Psoas muscle (tissue), 8 donors: ENCODE measurements around the gene MAPKAPK3. TPM values are rescaled to one million over a fixed set of nuclear protein-coding genes. Genes with fewer than 3 reads are reported as not detected.
A peak's percentile ranks its signal among the peaks of the same experiment; 100 is the strongest.

Experiments used
- ATAC-seq, 4 donors: fragments of 200-7000 bp; cut with Tn5 transposase; one replicate each; pipeline ENCODE4 v1.9.1; 2020; ENCODE audit warnings: moderate library complexity in 3 of 4, mild to moderate bottlenecking in 2 of 4
- DNase-seq, 2 donors: peaks; one replicate each; pipeline ENCODE4 v3.0.0-alpha.2; 2020
- H3K27ac ChIP-seq: fragments of 200-600 bp; one replicate; pipeline ENCODE4 v1.8.0; 2022
- H3K27me3 ChIP-seq, 3 donors: fragments of 200-600 bp in 1 of 3; one replicate each; pipeline versions ENCODE4 v1.6.1 to v1.8.0; 2013 to 2022; ENCODE audit warnings: low read length in 2 of 3, mild to moderate bottlenecking in 2 of 3, moderate library complexity in 1 of 3; ENCODE audit not compliant: insufficient read depth in 3 of 3
- H3K36me3 ChIP-seq, 2 donors: fragments of 200-600 bp in 1 of 2; one replicate each; pipeline versions ENCODE4 v1.6.1 to v1.8.0; 2013 to 2022; ENCODE audit warnings: low read depth in 1 of 2, mild to moderate bottlenecking in 1 of 2, moderate library complexity in 1 of 2; ENCODE audit not compliant: insufficient read depth in 1 of 2
- H3K4me1 ChIP-seq: fragments of 200-600 bp; one replicate; pipeline ENCODE4 v1.8.0; 2022
- H3K4me3 ChIP-seq: fragments of 200-600 bp; one replicate; pipeline ENCODE4 v1.8.0; 2022; ENCODE audit warnings: mild to moderate bottlenecking
- H3K9me3 ChIP-seq: fragments of 200-600 bp; one replicate; pipeline ENCODE4 v1.8.0; 2022
- CTCF ChIP-seq: fragments of 200-600 bp; IDR thresholded peaks from one replicate; pipeline ENCODE4 v1.8.0; 2022; ENCODE audit warnings: antibody characterized with exemption
- WGBS, 3 donors: extraction: QIAGEN DNeasy Blood & Tissue Kit; methylation state at CpG; one replicate each; pipeline versions ENCODE4 v1.1.6 to v1.1.7; 2013; 5-methylcytosine and 5-hydroxymethylcytosine counted together
- intact Hi-C, 2 donors: fragments of 100-400 bp; cut with DNase I; formaldehyde crosslinking; loops; one replicate each; pipeline versions ENCODE4 v1.11.0 to v1.14.2; 2022
- polyA plus RNA-seq, 3 donors: library from polyadenylated mRNA; stranded (reverse); fragments of 200-250 nt; gene quantifications; one replicate each; pipeline ENCODE4 v1.2.3, GENCODE V29; 2013
- total RNA-seq, 4 donors: library from RNA; stranded (reverse); fragmentation: NEBNext Ultra II Directional in 2 of 4; extraction: Animal tissue kit (Norgen Biotek cat#: 25700) in 2 of 4; gene quantifications; one replicate each; pipeline versions ENCODE4 v1.2.1 to v1.2.4, GENCODE V29; 2021 to 2023
- donor health status: healthy with polysubstance abuse.
- donor health status: DM: no; HTN: no; CAD: no; lungs with moderate emphysema.
- donor health status: Bipolar disorder and iron deficiency.
- donor health status: healthy.
- donor health status: DM: yes; HTN: yes; CAD: no.
- donor health status: DM: no; HTN: no; CAD: no.
- donor health status: DM: no; HTN: no; CAD: no.
- donor health status: DM: yes; HTN: yes; CAD: no.

MAPKAPK3 gene
- total and polyA plus RNA-seq, 7 donors, result 88.2 to 409 (median 249) TPM

- Histone ChIP-seq H3K4me3 (peak overlapping the region; percentile 19), H3K4me1 (peaks cover 89% of the 10 kb centered on the region), H3K9me3 (no peaks in the 10 kb centered on the region), H3K36me3 (peaks cover 10 to 33% of the 10 kb centered on the region in 2 donors), H3K27ac (peak overlapping the region; percentile 91), H3K27me3 (no peaks in the 10 kb centered on the region)
- DNase-seq, result peak; percentile 84 to 96
- TF ChIP-seq CTCF, result no peak
- WGBS, 3 donors, result 21 to 46% (median 28%) methylated on average over 13 to 14 of the region's 14 CpGs
- intact Hi-C loops, result loop anchor here in 1 of 2 donors (2.0 kb wide), 1 partner anchor 22 kb away; no protein-coding TSS in a partner anchor
- ATAC-seq, result peak; percentile 67 to 76 (median 72)
Measured at GRCh38 chr3:50604628-50605588, 12.0 kb upstream of the MAPKAPK3 start.

- H3K36me3 ChIP-seq, result peaks cover 15 to 33% of the 10 kb centered on the region in 2 donors
- H3K27ac ChIP-seq, result peak overlapping the region; percentile 91
- intact Hi-C loops, result loop anchor here in 1 of 2 donors (2.0 kb wide), 1 partner anchor 23 kb away; no protein-coding TSS in a partner anchor
- ATAC-seq (peak; percentile 12 to 55 (median 34)), DNase-seq (peak in 1 of 2 donors; percentile 79)
- no peaks in the 10 kb centered on the region for H3K27me3 ChIP-seq
- H3K4me1 ChIP-seq, result peaks cover 89% of the 10 kb centered on the region
- WGBS, 3 donors, result 31 to 69% (median 33%) methylated on average over 5 of the region's 5 CpGs
- no peaks in the 10 kb centered on the region for H3K9me3 ChIP-seq
- H3K4me3 ChIP-seq, result peak overlapping the region; percentile 89
- TF ChIP-seq CTCF, result no peak
Measured at GRCh38 chr3:50605901-50606326, 11.0 kb upstream of the MAPKAPK3 start.

DNA sequence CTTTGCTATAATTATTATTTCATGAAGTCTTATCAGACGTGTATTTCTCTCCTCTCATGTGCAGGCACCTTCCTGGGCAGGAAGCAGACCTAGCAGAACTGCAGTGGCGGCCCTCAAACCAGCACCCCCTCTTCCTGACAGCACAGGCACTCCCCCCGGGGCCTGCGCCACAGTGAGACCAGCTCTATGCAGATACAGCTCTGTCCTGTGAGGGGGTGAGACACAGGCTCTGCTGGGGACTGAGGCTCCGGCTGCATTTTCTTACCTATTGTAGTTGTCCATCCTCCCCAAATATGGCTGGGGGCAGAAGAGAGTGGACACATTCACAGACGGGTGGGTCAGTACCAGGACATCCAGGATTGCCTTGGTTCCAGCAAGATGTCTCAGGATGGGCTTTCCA is 10.4 kb upstream of the MAPKAPK3 start:
- no peak for ATAC-seq
- no peaks in the 10 kb centered on the region for H3K9me3 ChIP-seq
- WGBS, 3 donors, result 63 to 72% (median 64%) methylated on average over 6 of the region's 6 CpGs
- intact Hi-C loops, result no loop called here
- H3K27ac ChIP-seq, result peak overlapping the region; percentile 91
- no peaks in the 10 kb centered on the region for H3K27me3 ChIP-seq
- no peak for DNase-seq
- H3K4me3 ChIP-seq, result peak overlapping the region; percentile 89
- no peak for TF ChIP-seq CTCF
- peaks cover 86% of the 10 kb centered on the region for H3K4me1 ChIP-seq
- peaks cover 15 to 33% of the 10 kb centered on the region in 2 donors for H3K36me3 ChIP-seq

- H3K4me3 ChIP-seq, result peak overlapping the region; percentile 89
- WGBS, 3 donors, result 50 to 71% (median 63%) methylated on average over 29 of the region's 29 CpGs
- H3K27ac ChIP-seq, result peak overlapping the region; percentile 91
- no peaks in the 10 kb centered on the region for H3K27me3 ChIP-seq
- ATAC-seq (no peak), DNase-seq (peak in 1 of 2 donors; percentile 67)
- H3K36me3 ChIP-seq, result peaks cover 15 to 33% of the 10 kb centered on the region in 2 donors
- TF ChIP-seq CTCF, result no peak
- H3K4me1 ChIP-seq, result peaks cover 81% of the 10 kb centered on the region
- H3K9me3 ChIP-seq, result no peaks in the 10 kb centered on the region
- intact Hi-C loops, result no loop called here
Measured at GRCh38 chr3:50607271-50608091, 9.5 kb upstream of the MAPKAPK3 start.
